Stimulated activated naive B cell treated with anti-CD40 and anti-IgM and Interleukin-4, amounts not matched to agents 10 μg/mL and 1 μg/mL and 100 μg/mL, for 72 hours (primary cell): ENCODE measurements around the gene PROP1.
"Not testable (repeated sequence)": the region's sequence is repeated elsewhere in the genome, so short reads cannot be mapped to it uniquely, and the experiment has no call there.

Source experiments
- ATAC-seq, 2 donors: fragments of 150-1000 bp; cut with Tn5 transposase; replicated peaks; 2 replicates each; pipeline ENCODE4 v1.10.0; 2021; ENCODE audit warnings: moderate library complexity in 1 of 2
- DNase-seq: peaks from one replicate; pipeline ENCODE4 v3.0.0; 2021
- H3K27ac Mint-ChIP-seq: one replicate; pipeline ENCODE4 v1.8.0; 2022; ENCODE audit warnings: mild to moderate bottlenecking, mixed read lengths
- H3K27me3 Mint-ChIP-seq, 2 donors: one replicate each; pipeline ENCODE4 v1.8.0; 2022; ENCODE audit warnings: mixed read lengths in 2 of 2
- H3K36me3 Mint-ChIP-seq, 2 donors: one replicate each; pipeline ENCODE4 v1.8.0; 2022; ENCODE audit warnings: mixed read lengths in 2 of 2, mild to moderate bottlenecking in 1 of 2
- H3K4me1 Mint-ChIP-seq, 2 donors: one replicate each; pipeline ENCODE4 v1.8.0; 2022; ENCODE audit warnings: mixed read lengths in 2 of 2, mild to moderate bottlenecking in 1 of 2
- H3K4me3 Mint-ChIP-seq, 2 donors: one replicate each; pipeline ENCODE4 v1.8.0; 2022; ENCODE audit warnings: mild to moderate bottlenecking in 2 of 2, mixed read lengths in 2 of 2, moderate library complexity in 1 of 2
- H3K9me3 Mint-ChIP-seq, 2 donors: one replicate each; pipeline ENCODE4 v1.8.0; 2022; ENCODE audit warnings: mixed read lengths in 2 of 2, mild to moderate bottlenecking in 1 of 2

Gene PROP1

DNA sequence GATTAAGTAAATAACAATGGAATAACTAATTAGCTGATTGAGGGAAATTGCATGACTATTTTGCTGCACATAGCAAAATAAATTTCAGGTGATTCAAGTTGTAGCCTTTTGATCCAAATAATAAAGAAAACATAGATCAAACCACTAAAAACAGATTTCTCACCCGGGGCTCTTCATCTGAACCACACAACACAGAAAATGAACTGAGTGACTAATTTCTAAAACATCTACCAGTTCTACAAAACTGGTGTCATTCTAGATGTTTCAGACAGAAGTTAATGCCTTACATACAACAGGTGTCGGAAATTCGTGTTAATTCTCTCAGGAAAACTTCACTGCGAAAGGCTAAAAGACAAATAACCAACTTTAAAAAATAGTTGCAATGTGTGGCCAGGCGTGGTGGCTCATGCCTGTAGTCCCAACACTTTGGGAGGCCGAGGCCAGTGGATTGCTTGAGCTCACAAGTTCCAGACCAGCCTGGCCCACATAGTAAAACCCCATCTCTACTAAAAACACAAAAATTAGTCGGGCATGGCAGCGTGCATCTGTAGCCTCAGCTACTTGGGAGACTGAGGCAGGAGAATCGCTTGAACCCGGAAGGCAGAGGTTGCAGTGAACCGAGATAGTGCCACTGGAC, 6.9 kb downstream of the PROP1 start:
- Mint-ChIP-seq H3K4me3 (no peak overlapping the region), H3K9me3 (no peaks in the 10 kb centered on the region), H3K27me3 (peaks cover 31 to 50% of the 10 kb centered on the region in 2 donors), H3K4me1 (peaks cover 1 to 14% of the 10 kb centered on the region in 2 donors), H3K27ac (no peak overlapping the region), H3K36me3 (no peaks in the 10 kb centered on the region)
- DNase-seq (no peak), ATAC-seq (no peak)

DNA sequence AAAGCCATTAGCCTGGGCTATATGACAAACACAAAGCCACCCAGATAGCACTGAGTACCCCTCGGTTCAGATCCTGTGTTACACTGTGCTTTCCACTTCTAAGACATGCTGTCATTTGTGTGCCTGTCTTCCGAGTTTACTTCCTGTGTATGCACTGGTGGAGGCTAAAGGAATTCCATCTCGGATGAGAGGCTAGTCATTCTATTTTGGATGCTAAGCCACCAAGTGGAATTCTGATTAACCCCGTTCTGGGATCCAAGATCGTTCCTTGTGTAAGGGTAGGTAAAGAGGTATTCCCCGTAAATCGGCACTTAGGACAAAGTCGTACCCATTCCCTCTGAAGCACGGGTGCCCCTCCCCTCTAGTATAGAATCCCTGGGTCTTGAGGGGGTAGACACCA, 8.7 kb downstream of the PROP1 start:
- H3K9me3 Mint-ChIP-seq: no peaks in the 10 kb centered on the region
- DNase-seq (no peak), ATAC-seq (no peak)
- H3K27ac Mint-ChIP-seq: no peak overlapping the region
- peaks cover 1 to 16% of the 10 kb centered on the region in 2 donors for H3K4me1 Mint-ChIP-seq
- H3K36me3 Mint-ChIP-seq: no peaks in the 10 kb centered on the region
- H3K4me3 Mint-ChIP-seq: no peak overlapping the region
- peaks cover 45 to 61% of the 10 kb centered on the region in 2 donors for H3K27me3 Mint-ChIP-seq

DNA sequence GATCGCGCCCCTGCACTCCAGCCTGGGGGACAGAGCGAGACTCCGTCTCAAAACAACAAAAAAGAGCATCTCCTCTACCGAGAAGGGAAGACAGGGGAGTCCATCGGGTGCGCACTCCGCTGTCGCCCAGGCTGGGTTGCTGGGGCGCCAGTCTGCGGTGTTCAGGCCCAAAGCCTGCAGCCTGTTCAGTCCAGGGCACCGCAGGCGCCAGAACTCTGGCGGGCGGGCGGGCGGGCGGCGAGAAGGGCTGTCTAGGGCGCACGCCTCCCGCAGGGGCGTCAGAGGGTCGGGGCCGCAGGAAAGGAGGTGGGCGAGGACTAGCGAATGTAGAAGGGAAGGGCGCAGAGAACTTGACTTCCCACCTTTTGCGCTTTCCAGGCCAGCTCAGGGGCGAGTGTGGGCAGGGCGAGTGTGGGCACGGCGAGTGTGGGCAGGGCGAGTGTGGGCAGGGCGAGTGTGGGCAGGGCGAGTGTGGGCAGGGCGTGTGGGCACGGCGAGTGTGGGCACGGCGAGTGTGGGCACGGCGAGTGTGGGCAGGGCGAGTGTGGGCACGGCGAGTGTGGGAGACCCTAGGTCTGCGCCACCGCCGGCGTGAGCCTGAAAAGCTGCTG, 10.5 kb downstream of the PROP1 start:
- no peak for DNase-seq
- no peaks in the 10 kb centered on the region for H3K36me3 Mint-ChIP-seq
- no peaks in the 10 kb centered on the region for H3K9me3 Mint-ChIP-seq
- no peak overlapping the region for H3K27ac Mint-ChIP-seq
- peak in 1 of 2 donors; percentile 14 for ATAC-seq
- peak overlapping the region; percentile 32 to 44 for H3K4me3 Mint-ChIP-seq
- H3K27me3 Mint-ChIP-seq: peaks cover 58 to 74% of the 10 kb centered on the region in 2 donors
- peaks cover 9 to 24% of the 10 kb centered on the region in 2 donors for H3K4me1 Mint-ChIP-seq

DNA sequence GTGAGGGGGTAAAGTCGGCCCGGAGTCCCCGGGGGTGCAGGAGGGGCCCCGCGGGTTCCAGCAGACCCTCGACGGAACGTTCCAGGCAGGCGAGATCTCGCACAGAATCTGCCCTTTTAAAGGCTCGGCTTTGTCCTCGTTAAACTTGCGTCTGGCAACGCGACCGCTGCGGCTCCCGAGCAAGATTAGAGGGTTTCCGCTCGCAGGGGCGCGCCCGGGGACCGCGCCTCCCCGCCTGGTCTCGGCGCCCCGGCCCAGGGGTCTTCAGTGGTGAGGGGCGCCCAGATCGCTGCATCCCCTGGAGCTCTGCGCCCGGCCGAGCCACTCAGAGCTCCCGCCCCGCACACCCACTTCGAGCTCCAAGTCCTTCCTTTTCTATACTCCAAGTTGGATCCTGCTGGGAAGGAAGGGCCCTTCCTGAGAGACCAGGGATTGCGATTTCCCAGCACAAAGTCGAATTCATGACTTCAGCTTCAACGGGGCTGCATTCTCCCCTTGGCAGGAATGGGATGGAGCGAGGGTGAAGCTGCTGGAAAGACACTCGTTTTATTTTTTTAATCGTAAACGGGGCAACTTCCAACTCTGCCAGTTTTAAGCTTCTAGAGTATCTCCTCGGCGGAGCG, 11.3 kb downstream of the PROP1 start:
- Mint-ChIP-seq H3K4me1 (peaks cover 9 to 24% of the 10 kb centered on the region in 2 donors), H3K27ac (no peak overlapping the region), H3K4me3 (peak overlapping the region; percentile 30 to 32), H3K9me3 (no peaks in the 10 kb centered on the region), H3K36me3 (no peaks in the 10 kb centered on the region), H3K27me3 (peaks cover 61 to 76% of the 10 kb centered on the region in 2 donors)
- DNase-seq (no peak), ATAC-seq (no peak)

DNA sequence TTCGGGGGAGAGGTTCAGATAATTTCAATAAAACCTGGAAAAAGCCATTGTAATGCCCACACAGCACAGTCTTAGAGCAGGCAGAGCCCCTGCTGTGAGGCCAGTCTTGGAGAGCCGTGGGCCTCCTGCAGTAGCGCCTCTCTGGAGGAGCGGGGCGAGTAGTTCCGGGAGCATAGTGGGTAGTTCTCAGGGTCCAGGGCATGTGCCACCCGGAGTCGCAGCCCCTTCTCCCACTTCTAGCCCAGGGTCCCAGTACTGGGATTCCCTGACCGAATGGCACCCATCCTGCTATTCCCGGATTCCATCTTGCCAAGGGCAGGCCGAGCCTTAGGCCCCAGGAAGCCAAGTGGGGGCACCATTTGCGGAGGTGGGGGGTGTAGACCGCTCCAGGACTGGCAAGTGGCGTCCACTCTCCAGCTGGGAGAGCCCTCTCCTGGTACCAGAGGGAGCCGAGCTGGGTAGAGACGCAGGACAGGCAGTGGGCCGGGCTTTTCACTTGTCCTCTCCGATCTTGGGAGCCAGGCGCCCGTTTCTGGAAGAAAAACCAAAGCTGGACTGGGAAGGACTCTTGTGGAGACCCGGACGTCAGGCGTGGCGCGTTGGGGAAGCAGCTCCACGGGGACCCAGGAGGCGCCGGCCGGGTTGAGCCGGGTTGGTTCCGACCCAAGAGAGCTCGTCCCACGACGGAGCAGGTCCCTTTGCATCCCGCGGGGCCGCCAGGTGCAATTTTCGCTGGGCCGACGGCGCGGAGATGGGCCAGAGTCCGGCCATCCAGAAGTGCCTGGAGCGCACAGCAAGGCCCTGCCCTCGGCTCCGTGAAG, 12.1 kb downstream of the PROP1 start:
- Mint-ChIP-seq H3K4me1 (peaks cover 9 to 24% of the 10 kb centered on the region in 2 donors), H3K9me3 (no peaks in the 10 kb centered on the region), H3K36me3 (no peaks in the 10 kb centered on the region), H3K27ac (no peak overlapping the region), H3K4me3 (no peak overlapping the region), H3K27me3 (peaks cover 59 to 73% of the 10 kb centered on the region in 2 donors)
- no peak for DNase-seq
- no peak for ATAC-seq

DNA sequence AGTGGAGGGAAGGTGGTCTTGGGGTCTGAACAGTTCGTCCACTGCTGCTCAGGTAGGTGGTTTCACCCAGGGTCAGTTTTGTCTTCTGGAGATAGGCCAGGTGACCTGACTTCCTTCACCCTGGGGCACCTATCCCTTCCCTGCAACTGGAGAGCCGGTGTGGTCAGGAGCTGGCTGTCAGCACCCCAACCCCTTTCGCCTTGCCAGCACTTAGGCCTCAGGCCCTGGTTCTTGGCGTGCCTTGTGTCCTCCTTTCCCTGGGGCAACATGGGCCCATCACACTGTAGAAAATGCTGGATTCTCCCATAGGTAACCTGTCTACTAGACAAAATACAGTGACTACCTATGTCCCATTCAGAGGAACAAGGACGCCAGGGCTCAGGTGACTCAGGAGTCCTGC, 13.1 kb downstream of the PROP1 start:
- ATAC-seq (no peak), DNase-seq (no peak)
- Mint-ChIP-seq H3K9me3 (no peaks in the 10 kb centered on the region), H3K27me3 (peaks cover 59 to 71% of the 10 kb centered on the region in 2 donors), H3K27ac (no peak overlapping the region), H3K36me3 (no peaks in the 10 kb centered on the region), H3K4me3 (no peak overlapping the region), H3K4me1 (peaks cover 9 to 24% of the 10 kb centered on the region in 2 donors)

DNA sequence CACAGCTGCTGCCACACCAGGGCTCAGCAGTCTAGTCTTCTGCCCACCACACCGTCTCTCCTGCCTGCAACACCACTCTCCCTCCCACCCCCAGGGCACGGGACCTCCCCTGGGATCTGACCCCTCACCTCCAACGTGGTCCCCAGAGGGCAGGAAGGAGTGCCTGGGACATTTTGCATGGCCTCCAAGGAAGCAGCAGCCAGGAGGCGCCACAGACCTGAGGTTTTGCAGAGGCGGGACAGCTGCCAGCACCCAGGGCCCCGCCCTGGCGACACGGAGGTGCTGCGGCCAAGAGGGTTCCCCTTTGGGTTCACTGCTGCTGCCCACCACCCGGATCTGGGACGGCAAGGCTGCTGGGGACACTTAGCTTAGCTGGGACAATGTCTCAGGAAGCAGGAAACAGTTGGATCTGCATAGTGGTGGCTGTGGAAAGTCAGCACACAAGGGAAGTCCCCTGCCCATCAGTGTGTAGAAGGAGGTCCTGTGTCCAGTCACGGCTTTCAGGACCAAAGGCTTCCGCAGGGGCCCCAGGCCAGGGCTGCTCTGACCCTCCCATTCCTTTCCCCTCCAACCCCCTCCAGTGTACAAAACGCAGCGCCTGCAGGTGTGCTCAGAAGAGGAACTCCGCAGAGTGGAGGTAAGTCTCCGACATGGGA, 13.8 kb downstream of the PROP1 start:
- Mint-ChIP-seq H3K4me3 (no peak overlapping the region), H3K9me3 (no peaks in the 10 kb centered on the region), H3K36me3 (no peaks in the 10 kb centered on the region), H3K27me3 (peaks cover 52 to 64% of the 10 kb centered on the region in 2 donors), H3K4me1 (peaks cover 9 to 24% of the 10 kb centered on the region in 2 donors), H3K27ac (no peak overlapping the region)
- DNase-seq (no peak), ATAC-seq (peak; percentile 47 to 55)

DNA sequence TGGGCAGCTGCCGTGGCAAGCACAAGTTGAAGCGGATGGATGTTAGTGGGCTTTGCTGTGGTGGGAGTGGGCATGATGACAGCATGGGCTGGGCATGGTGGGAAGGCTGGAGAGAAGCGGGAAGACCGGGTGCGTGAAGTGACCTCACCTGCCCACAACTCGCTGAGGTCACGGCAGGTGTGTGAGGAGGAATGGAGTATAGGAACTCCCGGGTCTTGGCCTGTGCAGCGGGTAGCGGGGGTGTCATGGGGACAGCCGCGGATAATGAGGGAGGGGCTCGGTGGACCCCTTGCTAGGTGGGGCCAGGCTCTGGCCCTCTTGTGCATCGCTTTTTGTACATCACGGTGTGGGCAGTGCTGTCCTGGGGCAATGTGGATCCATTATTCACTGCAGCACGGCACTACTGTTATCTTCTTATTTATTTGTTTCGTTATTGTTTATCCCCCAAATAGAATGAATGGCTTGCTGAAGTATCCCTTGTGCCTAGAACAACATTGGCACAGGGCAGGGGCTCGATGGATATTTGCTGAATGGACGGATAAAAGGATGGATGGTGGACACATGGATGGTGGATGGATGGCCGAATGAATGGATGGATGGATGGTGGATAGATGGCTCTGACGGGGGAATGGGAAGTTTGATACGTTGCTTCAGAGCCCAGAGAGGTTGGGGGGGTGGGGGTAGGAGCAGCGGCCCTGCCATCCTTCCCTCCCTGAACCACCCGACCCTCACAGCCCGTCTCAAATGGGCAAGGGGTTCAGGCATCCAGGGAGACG, 14.6 kb downstream of the PROP1 start:
- DNase-seq: no peak
- Mint-ChIP-seq H3K27me3 (peaks cover 50 to 60% of the 10 kb centered on the region in 2 donors), H3K4me3 (no peak overlapping the region), H3K4me1 (peaks cover 9 to 24% of the 10 kb centered on the region in 2 donors), H3K9me3 (no peaks in the 10 kb centered on the region), H3K27ac (no peak overlapping the region), H3K36me3 (no peaks in the 10 kb centered on the region)
- no peak for ATAC-seq

DNA sequence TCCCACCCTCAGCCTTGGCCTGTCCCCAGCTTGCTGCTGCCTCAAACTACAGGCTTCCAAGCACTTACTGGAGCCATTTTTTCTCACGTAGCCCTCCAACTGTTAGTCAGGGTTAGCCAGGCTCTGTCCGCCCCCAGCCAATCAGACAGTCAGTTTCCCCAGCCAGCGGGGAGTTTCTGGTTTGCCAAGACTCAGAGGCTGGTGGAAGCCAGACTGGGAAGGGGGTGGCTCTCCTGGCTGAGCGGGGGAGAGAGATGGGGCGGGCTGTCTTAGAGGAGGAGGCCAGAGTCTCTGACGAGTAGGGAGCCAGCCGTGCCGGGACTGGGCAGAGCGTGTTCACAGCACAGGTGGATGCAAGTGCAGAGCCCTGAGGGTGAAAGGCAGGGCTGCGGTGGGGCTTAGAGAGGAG, 15.3 kb downstream of the PROP1 start:
- Mint-ChIP-seq H3K36me3 (peaks cover 0 to 2% of the 10 kb centered on the region in 2 donors), H3K4me1 (peaks cover 9 to 23% of the 10 kb centered on the region in 2 donors), H3K4me3 (no peak overlapping the region), H3K27ac (peak overlapping the region; percentile 42), H3K27me3 (peaks cover 49 to 59% of the 10 kb centered on the region in 2 donors), H3K9me3 (no peaks in the 10 kb centered on the region)
- ATAC-seq (no peak), DNase-seq (no peak)

DNA sequence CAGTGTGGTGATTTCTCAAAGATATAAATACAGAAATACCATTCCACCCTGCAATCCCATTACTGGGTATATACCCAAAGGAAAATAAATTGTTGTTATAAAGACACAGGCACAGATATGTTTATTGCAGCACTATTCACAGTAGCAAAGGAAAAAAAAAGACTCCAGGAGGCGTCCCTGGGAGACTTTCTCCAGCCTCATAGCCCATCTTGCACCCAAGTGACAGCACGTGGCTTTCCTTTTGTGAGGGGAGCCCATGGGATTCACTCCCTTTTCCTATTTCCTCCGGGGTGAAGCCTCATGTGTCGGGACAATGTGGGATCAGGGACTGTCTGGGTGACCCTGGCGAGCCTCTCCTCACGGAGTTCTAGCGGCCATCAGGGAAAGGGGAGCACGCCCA, 18.4 kb downstream of the PROP1 start:
- not testable (repeated sequence) for H3K36me3 Mint-ChIP-seq, ATAC-seq, H3K9me3 Mint-ChIP-seq, H3K27ac Mint-ChIP-seq, H3K4me3 Mint-ChIP-seq, H3K4me1 Mint-ChIP-seq, DNase-seq
- peaks cover 33 to 38% of the 10 kb centered on the region in 2 donors for H3K27me3 Mint-ChIP-seq

DNA sequence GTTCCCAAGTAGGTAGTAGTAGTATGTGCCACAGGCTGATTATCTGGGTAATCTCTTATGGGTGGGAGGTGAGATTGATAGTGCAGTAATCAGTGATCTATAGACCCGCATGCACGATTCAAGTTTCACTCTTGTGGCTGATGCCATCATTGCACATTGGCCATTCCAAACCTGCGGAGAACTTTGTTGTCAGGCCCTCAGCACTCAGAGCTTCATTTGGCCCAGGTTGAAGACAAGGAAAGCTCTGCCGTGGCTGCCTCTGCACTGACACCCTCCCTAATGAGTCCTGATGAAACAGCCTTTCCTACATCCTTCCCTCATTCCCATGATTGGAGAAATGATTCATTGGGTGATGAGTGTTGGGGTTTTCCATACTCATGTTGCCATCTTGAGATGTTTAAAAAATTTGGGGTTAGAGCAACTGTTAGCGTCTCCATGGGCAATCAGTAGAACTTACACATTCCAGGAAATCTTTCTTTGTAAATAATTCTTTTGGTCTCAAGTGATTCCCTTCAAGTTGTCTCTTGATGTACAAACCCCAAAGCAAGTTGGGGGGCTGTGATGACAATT, 22.9 kb downstream of the PROP1 start:
- peaks cover 5 to 9% of the 10 kb centered on the region in 2 donors for H3K36me3 Mint-ChIP-seq
- ATAC-seq: no peak
- H3K27ac Mint-ChIP-seq: no peak overlapping the region
- peaks cover 0 to 1% of the 10 kb centered on the region in 2 donors for H3K9me3 Mint-ChIP-seq
- peaks cover 11 to 21% of the 10 kb centered on the region in 2 donors for H3K27me3 Mint-ChIP-seq
- no peaks in the 10 kb centered on the region for H3K4me1 Mint-ChIP-seq
- no peak overlapping the region for H3K4me3 Mint-ChIP-seq
- DNase-seq: no peak

DNA sequence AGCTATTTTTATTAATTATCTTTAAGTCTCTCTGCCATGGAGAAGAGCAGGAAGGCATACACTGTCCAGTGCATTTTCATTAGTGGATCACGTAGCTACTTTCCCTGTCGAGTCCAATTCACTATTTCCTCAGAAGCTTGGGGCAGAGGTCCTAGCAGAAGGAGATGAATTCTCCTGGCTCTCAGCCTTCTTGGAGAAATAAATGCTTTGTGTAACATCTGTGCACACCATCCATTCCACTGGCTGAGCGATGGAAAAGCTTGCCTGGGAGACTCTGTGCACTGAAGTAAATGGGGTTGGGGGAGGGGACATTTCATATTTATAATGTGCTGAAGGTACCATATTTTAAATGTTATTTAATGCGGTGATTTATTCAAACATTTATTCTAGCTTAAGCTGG, 23.4 kb downstream of the PROP1 start:
- Mint-ChIP-seq H3K36me3 (peaks cover 5 to 9% of the 10 kb centered on the region in 2 donors), H3K4me3 (no peak overlapping the region), H3K4me1 (no peaks in the 10 kb centered on the region), H3K9me3 (peaks cover 0 to 1% of the 10 kb centered on the region in 2 donors), H3K27me3 (peaks cover 11 to 21% of the 10 kb centered on the region in 2 donors), H3K27ac (no peak overlapping the region)
- ATAC-seq (no peak), DNase-seq (no peak)

DNA sequence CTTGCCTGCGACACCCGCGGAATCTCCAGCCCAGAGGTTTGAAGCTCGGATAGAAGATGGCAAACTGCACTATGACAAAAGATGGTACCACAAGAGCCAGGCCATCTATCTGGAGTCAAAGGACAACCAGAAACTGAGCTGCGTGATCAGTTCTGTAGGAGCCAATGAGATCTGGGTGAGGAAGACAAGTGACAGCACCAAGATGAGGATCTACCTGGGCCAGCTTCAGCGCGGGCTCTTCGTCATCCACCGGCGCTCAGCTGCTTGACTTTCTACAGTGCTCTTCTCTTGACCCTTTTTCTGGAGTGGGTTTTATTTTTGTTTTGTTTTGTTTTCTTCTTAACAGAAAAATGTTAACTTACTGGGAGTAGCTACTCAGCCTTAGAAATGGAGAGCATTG, 24.0 kb downstream of the PROP1 start:
- H3K27me3 Mint-ChIP-seq: peaks cover 11 to 21% of the 10 kb centered on the region in 2 donors

More for the DNA sequence above, 24.0 kb downstream of the PROP1 start:
- not testable (repeated sequence) for H3K27ac Mint-ChIP-seq, H3K4me1 Mint-ChIP-seq, H3K36me3 Mint-ChIP-seq, H3K9me3 Mint-ChIP-seq, H3K4me3 Mint-ChIP-seq, ATAC-seq, DNase-seq
